Tibial nerve (tissue), 4 donors: ENCODE data around the gene ATP1B1. TPM values are rescaled to one million over a fixed set of nuclear protein-coding genes. Genes with fewer than 3 reads are reported as not detected.

ENCODE experiments used
- DNase-seq, 2 donors: peaks; one replicate each; pipeline ENCODE4 v3.0.0-alpha.2; 2019; ENCODE audit warnings: low spot score in 2 of 2
- H3K27ac ChIP-seq, 4 donors: fragments of 200-600 bp; sonication (generic) in 3 of 4; one replicate each; pipeline ENCODE4 v1.5.1; 2017 to 2019; ENCODE audit warnings: mild to moderate bottlenecking in 1 of 4
- H3K27me3 ChIP-seq, 2 donors: fragments of 200-600 bp; sonication (generic) in 1 of 2; one replicate each; pipeline versions ENCODE4 v1.5.1 to v1.6.0; 2017 to 2019
- H3K36me3 ChIP-seq, 3 donors: fragments of 200-600 bp; sonication (generic); one replicate each; pipeline ENCODE4 v1.5.1; 2018 to 2019
- H3K4me1 ChIP-seq, 4 donors: fragments of 200-600 bp; sonication (generic) in 3 of 4; one replicate each; pipeline ENCODE4 v1.5.1; 2017 to 2019
- H3K4me3 ChIP-seq, 4 donors: fragments of 200-600 bp; sonication (generic) in 3 of 4; one replicate each; pipeline ENCODE4 v1.5.1; 2017 to 2019; ENCODE audit warnings: mild to moderate bottlenecking in 1 of 4, moderate library complexity in 1 of 4
- H3K9me3 ChIP-seq, 4 donors: fragments of 200-600 bp; sonication (generic) in 3 of 4; one replicate each; pipeline ENCODE4 v1.5.1; 2017 to 2019
- EP300 ChIP-seq, 2 donors: sonication (generic); formaldehyde crosslinking; IDR thresholded peaks; one replicate each; pipeline ENCODE4 v1.6.1; 2017; ENCODE audit warnings: antibody characterized with exemption in 2 of 2, mild to moderate bottlenecking in 1 of 2
- POLR2A ChIP-seq, 2 donors: fragments of 450-650 bp; IDR thresholded peaks; one replicate each; pipeline ENCODE4 v1.6.1; 2017; ENCODE audit warnings: antibody characterized with exemption in 2 of 2, mild to moderate bottlenecking in 2 of 2, moderate library complexity in 2 of 2
- WGBS, 2 donors: methylation state at CpG; one replicate each; pipeline ENCODE4 v1.1.5; 2018; 5-methylcytosine and 5-hydroxymethylcytosine counted together
- total RNA-seq, 4 donors: library from RNA; depleted of rRNA; stranded (reverse); fragments of >200 nt; gene quantifications; one replicate each; pipeline ENCODE4 v1.1.0, GENCODE V29; 2016
- TF ChIP-seq, protein P1 (sequence below), 5 experiments: fragments of 200-600 bp in 3 of 5; fragments of 450-650 bp in 2 of 5; sonication (generic) in 3 of 5; IDR thresholded peaks; one replicate each; pipeline ENCODE4 v1.5.1; 2016 to 2019; ENCODE audit warnings: antibody characterized with exemption in 5 of 5, mild to moderate bottlenecking in 3 of 5, moderate library complexity in 2 of 5

The ATP1B1 gene
- total RNA-seq, 4 donors from 2014 or later, result 6.0 to 21.9 (median 12.2) TPM

DNA sequence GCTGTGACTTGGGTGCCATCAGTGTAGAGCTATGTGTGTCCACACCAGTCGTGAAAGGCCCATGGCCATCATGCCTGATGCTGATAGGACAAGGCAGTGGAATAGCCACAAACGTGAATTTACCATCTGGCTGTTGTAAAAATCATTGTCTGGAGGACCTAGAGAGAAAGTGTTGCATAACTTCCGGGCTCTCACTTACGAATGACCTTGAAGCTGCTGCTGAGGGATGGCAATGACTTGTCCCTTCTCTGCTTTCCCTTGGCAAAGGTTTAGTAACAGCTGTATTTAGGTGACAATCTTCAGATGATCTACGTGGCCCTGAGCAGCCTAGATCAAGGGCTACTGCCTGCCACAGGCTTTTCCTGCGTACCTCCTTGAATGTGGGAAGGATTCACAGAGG is 5.8 kb downstream of the ATP1B1 start:
- peak overlapping the region in 2 of 4 donors; percentile 29 to 32 for H3K27ac ChIP-seq
- TF ChIP-seq, protein P1, sequence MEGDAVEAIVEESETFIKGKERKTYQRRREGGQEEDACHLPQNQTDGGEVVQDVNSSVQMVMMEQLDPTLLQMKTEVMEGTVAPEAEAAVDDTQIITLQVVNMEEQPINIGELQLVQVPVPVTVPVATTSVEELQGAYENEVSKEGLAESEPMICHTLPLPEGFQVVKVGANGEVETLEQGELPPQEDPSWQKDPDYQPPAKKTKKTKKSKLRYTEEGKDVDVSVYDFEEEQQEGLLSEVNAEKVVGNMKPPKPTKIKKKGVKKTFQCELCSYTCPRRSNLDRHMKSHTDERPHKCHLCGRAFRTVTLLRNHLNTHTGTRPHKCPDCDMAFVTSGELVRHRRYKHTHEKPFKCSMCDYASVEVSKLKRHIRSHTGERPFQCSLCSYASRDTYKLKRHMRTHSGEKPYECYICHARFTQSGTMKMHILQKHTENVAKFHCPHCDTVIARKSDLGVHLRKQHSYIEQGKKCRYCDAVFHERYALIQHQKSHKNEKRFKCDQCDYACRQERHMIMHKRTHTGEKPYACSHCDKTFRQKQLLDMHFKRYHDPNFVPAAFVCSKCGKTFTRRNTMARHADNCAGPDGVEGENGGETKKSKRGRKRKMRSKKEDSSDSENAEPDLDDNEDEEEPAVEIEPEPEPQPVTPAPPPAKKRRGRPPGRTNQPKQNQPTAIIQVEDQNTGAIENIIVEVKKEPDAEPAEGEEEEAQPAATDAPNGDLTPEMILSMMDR (IDR thresholded peaks at IDR 0.05), result no peak
- TF ChIP-seq POLR2A (IDR thresholded peaks at IDR 0.05), result no peak
- no peak for TF ChIP-seq EP300 (IDR thresholded peaks at IDR 0.05)

DNA sequence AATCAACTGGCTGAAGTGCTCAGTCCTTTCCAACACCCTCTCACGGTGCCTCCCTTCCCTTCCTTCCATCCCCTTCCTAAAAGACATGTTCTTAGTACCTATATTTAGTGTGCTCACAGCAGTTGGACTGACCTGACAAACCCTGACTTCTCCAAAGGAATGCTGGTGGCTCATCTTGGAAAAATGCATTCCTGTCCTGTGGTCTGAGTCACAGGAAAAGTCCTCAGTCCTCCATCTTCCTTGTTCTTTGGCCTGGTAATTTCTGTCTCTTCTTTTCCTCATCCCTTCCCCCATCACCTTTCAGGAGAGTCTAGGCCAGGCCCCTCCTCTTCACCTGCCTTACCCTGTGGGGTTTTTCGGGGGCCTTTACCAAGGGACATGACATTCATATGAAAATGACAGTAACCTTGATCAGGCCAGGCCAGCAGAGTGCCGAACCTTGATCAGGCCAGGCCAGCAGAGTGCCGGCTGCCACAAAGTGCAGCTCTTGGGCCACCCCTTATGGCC is 7.2 kb downstream of the ATP1B1 start:
- H3K4me1 ChIP-seq, result peaks cover 0 to 32% (median 16%) of the 10 kb centered on the region in 4 donors
- 65 to 84% methylated on average over 4 of the region's 4 CpGs for WGBS, 2 donors
- no peak overlapping the region for H3K27ac ChIP-seq
- no peak for TF ChIP-seq POLR2A (IDR thresholded peaks at IDR 0.05)
- no peak for TF ChIP-seq EP300 (IDR thresholded peaks at IDR 0.05)
- TF ChIP-seq, protein P1 (IDR thresholded peaks at IDR 0.05), result no peak
- no peaks in the 10 kb centered on the region for H3K9me3 ChIP-seq
- no peak overlapping the region for H3K4me3 ChIP-seq
- DNase-seq, result no peak
- H3K27me3 ChIP-seq, result no peaks in the 10 kb centered on the region
- no peaks in the 10 kb centered on the region for H3K36me3 ChIP-seq

More for the DNA sequence above, 5.8 kb downstream of the ATP1B1 start:
- Histone ChIP-seq H3K27me3 (no peaks in the 10 kb centered on the region), H3K36me3 (no peaks in the 10 kb centered on the region), H3K4me1 (peaks cover 0 to 46% (median 16%) of the 10 kb centered on the region in 4 donors), H3K9me3 (no peaks in the 10 kb centered on the region), H3K4me3 (no peak overlapping the region)
- WGBS, 2 donors, result 74 to 78% methylated on average over 6 of the region's 6 CpGs
- DNase-seq, result no peak

DNA sequence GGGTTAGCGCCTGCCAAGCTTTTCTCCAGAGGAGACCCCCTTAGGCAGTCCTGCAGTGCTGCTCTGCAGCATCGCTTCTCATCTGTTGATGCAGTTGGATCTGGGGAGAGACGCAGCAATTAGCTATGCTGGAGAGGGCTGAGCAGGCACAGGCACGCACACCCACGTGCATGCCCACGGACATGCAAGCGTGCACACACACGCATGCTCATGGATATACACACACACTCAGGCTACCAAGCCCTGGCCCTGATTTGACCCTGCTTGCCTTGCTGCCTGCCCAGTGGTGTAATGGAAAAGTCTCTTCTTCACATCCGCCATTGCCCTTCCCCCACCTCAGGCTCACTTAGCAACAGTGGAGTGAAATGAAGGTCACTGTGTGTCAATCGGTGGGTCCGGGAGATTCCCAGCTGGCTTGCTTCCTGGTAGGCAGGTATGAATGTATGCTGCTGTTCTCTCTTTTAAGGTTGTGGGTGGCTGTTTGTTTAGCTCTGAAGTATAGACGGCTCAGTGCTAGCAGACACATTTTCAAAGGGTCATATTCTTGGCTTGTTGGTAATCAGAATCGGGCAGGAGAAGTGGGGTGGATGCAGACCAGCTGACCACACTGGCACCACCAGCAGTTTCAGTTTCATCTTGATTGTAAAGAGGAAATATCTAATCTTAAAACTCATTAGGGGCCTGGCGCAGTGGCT is 9.5 kb downstream of the ATP1B1 start:
- H3K4me1 ChIP-seq, result peaks cover 0 to 11% (median 9%) of the 10 kb centered on the region in 4 donors
- H3K36me3 ChIP-seq, result no peaks in the 10 kb centered on the region
- WGBS, 2 donors, result 58 to 60% methylated on average over 14 of the region's 14 CpGs
- peak in 1 of 2 donors; percentile 34 for DNase-seq
- peak overlapping the region in 1 of 4 donors; percentile 16 for H3K4me3 ChIP-seq
- peak overlapping the region in 2 of 4 donors; percentile 26 to 40 for H3K27ac ChIP-seq
- TF ChIP-seq, protein P1 (IDR thresholded peaks at IDR 0.05), result no peak
- TF ChIP-seq EP300 (IDR thresholded peaks at IDR 0.05) (no peak), POLR2A (IDR thresholded peaks at IDR 0.05) (no peak)
- no peaks in the 10 kb centered on the region for H3K9me3 ChIP-seq
- H3K27me3 ChIP-seq, result no peaks in the 10 kb centered on the region

DNA sequence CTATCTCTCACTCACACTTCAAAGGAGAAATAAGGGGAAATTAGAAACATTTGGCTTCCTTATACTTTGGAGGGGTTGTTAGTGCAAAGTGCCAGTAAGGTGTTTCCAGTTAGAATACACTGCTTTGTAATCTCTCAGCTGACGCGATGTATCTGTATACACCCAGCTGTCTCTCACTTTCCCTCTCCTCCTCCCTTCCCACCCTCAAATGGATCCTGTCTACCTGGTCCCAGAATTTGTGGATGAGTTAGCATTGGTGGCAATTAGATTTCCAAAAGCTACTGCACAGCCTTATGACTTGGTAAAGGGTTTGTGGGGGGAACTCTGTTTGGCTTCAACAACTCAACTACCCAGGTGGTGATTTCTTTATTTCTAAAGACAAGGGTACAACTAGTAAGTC is 10.5 kb downstream of the ATP1B1 start:
- H3K4me1 ChIP-seq, result peaks cover 0 to 7% (median 6%) of the 10 kb centered on the region in 4 donors
- no peaks in the 10 kb centered on the region for H3K9me3 ChIP-seq
- 98 to 100% methylated on average over 2 of the region's 2 CpGs for WGBS, 2 donors
- no peaks in the 10 kb centered on the region for H3K27me3 ChIP-seq
- H3K4me3 ChIP-seq, result no peak overlapping the region
- DNase-seq, result no peak
- H3K27ac ChIP-seq, result no peak overlapping the region
- H3K36me3 ChIP-seq, result no peaks in the 10 kb centered on the region
- TF ChIP-seq, protein P1 (IDR thresholded peaks at IDR 0.05), result no peak
- no peak for TF ChIP-seq EP300 (IDR thresholded peaks at IDR 0.05)
- TF ChIP-seq POLR2A (IDR thresholded peaks at IDR 0.05), result no peak

DNA sequence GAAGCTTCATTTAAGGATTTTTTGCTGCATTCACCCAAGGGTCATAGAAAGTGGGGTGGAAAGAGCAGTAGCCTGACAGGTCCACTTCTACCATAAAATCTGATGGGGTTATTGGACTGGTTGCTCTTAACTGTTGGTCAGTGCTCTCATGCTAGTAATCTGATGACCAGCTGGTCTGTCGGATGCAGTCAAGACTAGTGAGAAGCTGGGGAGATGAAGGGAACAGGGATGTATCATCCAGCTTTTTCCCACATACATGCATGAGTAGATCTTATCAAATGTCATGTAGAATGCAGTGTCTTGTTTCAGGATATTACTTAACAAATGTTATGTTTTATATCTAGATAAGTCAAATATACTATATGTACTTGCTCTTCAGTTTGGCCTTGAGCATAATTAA is 11.1 kb downstream of the ATP1B1 start:
- WGBS, 2 donors, result 92 to 100% methylated on average over 1 of the region's 1 CpG
- no peak for TF ChIP-seq EP300 (IDR thresholded peaks at IDR 0.05)
- TF ChIP-seq, protein P1 (IDR thresholded peaks at IDR 0.05), result no peak
- Histone ChIP-seq H3K9me3 (no peaks in the 10 kb centered on the region), H3K4me3 (no peak overlapping the region), H3K27me3 (no peaks in the 10 kb centered on the region), H3K4me1 (peaks cover 0 to 7% (median 6%) of the 10 kb centered on the region in 4 donors), H3K27ac (no peak overlapping the region), H3K36me3 (no peaks in the 10 kb centered on the region)
- no peak for DNase-seq
